GM18511 (cell line): ENCODE data around the gene RAET1G.
"Not testable (repeated sequence)": the region's sequence is repeated elsewhere in the genome, so short reads cannot be mapped to it uniquely, and the experiment has no call there.

Experiments
- ATAC-seq: cut with Tn5 transposase; IDR thresholded peaks from one replicate; pipeline ENCODE4 v1.9.1; 2021; ENCODE audit warnings: mild to moderate bottlenecking, moderate library complexity; ENCODE audit not compliant: unreplicated experiment

The RAET1G gene

GRCh38 chr6:149915970-149916865 is 6.7 kb downstream of the RAET1G start:
- no peak for ATAC-seq

- ATAC-seq, result no peak
Measured at GRCh38 chr6:149913540-149914240, 9.2 kb downstream of the RAET1G start.

GRCh38 chr6:149913085-149913484 is 9.8 kb downstream of the RAET1G start:
- no peak for ATAC-seq

- ATAC-seq, result not testable (repeated sequence)
Measured at GRCh38 chr6:149912680-149913079, 10.2 kb downstream of the RAET1G start.

- no peak for ATAC-seq
Measured at GRCh38 chr6:149910721-149911151, 12.2 kb downstream of the RAET1G start.

GRCh38 chr6:149909701-149910470 is 13.0 kb downstream of the RAET1G start:
- ATAC-seq, result no peak

GRCh38 chr6:149908480-149908879 is 14.4 kb downstream of the RAET1G start:
- not testable (repeated sequence) for ATAC-seq

GRCh38 chr6:149907317-149907716 is 15.6 kb downstream of the RAET1G start:
- ATAC-seq, result no peak

GRCh38 chr6:149906405-149906804 is 16.5 kb downstream of the RAET1G start:
- ATAC-seq, result no peak

GRCh38 chr6:149905911-149906371 is 17.0 kb downstream of the RAET1G start:
- ATAC-seq, result no peak

GRCh38 chr6:149905371-149905910 is 17.5 kb downstream of the RAET1G start:
- no peak for ATAC-seq

- no peak for ATAC-seq
Measured at GRCh38 chr6:149904661-149905370, 18.1 kb downstream of the RAET1G start.

- no peak for ATAC-seq
Measured at GRCh38 chr6:149903938-149904611, 18.8 kb downstream of the RAET1G start.

- ATAC-seq, result no peak
Measured at GRCh38 chr6:149901444-149902140, 21.3 kb downstream of the RAET1G start.

- ATAC-seq, result no peak
Measured at GRCh38 chr6:149900620-149901443, 22.1 kb downstream of the RAET1G start.

GRCh38 chr6:149899926-149900619 is 22.8 kb downstream of the RAET1G start:
- no peak for ATAC-seq

- ATAC-seq, result no peak
Measured at GRCh38 chr6:149899486-149899885, 23.4 kb downstream of the RAET1G start.

- no peak for ATAC-seq
Measured at GRCh38 chr6:149898966-149899365, 24.0 kb downstream of the RAET1G start.
